NCI-H1436 (cell line): ENCODE measurements around the gene MTHFD1L.
"Not testable (repeated sequence)": the region's sequence is repeated elsewhere in the genome, so short reads cannot be mapped to it uniquely, and the experiment has no call there.

ENCODE experiments used
- DNase-seq: peaks from one replicate; lab custom pipeline; 2025; lab: John Stamatoyannopoulos, UW

MTHFD1L gene

GRCh38 chr6:151067684-151068596 lies 202.4 kb downstream of the MTHFD1L start:
- DNase-seq, result no peak

- DNase-seq, result no peak
Observed at GRCh38 chr6:151068761-151069312, 203.3 kb downstream of the MTHFD1L start.

GRCh38 chr6:151069641-151070040 lies 204.1 kb downstream of the MTHFD1L start:
- DNase-seq, result no peak

GRCh38 chr6:151070631-151071051 lies 205.1 kb downstream of the MTHFD1L start:
- DNase-seq, result no peak

GRCh38 chr6:151071295-151071694 lies 205.8 kb downstream of the MTHFD1L start:
- no peak for DNase-seq

- no peak for DNase-seq
Observed at GRCh38 chr6:151073146-151073545, 207.6 kb downstream of the MTHFD1L start.

GRCh38 chr6:151073701-151074100 lies 208.2 kb downstream of the MTHFD1L start:
- no peak for DNase-seq

- DNase-seq, result no peak
Observed at GRCh38 chr6:151075005-151075404, 209.5 kb downstream of the MTHFD1L start.

GRCh38 chr6:151075527-151075926 lies 210.0 kb downstream of the MTHFD1L start:
- DNase-seq, result no peak

GRCh38 chr6:151075930-151076555 lies 210.5 kb downstream of the MTHFD1L start:
- no peak for DNase-seq

- no peak for DNase-seq
Observed at GRCh38 chr6:151078655-151079054, 213.2 kb downstream of the MTHFD1L start.

GRCh38 chr6:151081656-151082055 lies 216.2 kb downstream of the MTHFD1L start:
- DNase-seq, result no peak

- DNase-seq, result no peak
Observed at GRCh38 chr6:151082079-151082478, 216.6 kb downstream of the MTHFD1L start.

GRCh38 chr6:151084275-151084674 lies 218.8 kb downstream of the MTHFD1L start:
- DNase-seq, result no peak

GRCh38 chr6:151087055-151087454 lies 221.6 kb downstream of the MTHFD1L start:
- DNase-seq, result not testable (repeated sequence)

GRCh38 chr6:151087861-151088598 lies 222.5 kb downstream of the MTHFD1L start:
- DNase-seq, result no peak

GRCh38 chr6:151088599-151088935 lies 223.1 kb downstream of the MTHFD1L start:
- DNase-seq, result no peak

GRCh38 chr6:151088963-151089362 lies 223.5 kb downstream of the MTHFD1L start:
- DNase-seq, result no peak

- DNase-seq, result peak; percentile 51
Observed at GRCh38 chr6:151089978-151090377, 224.5 kb downstream of the MTHFD1L start.

- no peak for DNase-seq
Observed at GRCh38 chr6:151091571-151091970, 226.1 kb downstream of the MTHFD1L start.

- no peak for DNase-seq
Observed at GRCh38 chr6:151092591-151092990, 227.1 kb downstream of the MTHFD1L start.

GRCh38 chr6:151093706-151094105 lies 228.2 kb downstream of the MTHFD1L start:
- no peak for DNase-seq
